ENCODE measurements around the gene SLC22A7.

Gene SLC22A7

GRCh38 chr6:43268782-43269272 lies 29.2 kb upstream of the SLC22A7 start:
- H3K27me3 Mint-ChIP-seq (ENCODE audit: low read depth), result peaks cover 55% of the 10 kb centered on the region
- no peak for TF ChIP-seq CTCF (IDR thresholded peaks at IDR 0.05; ENCODE audit: unreplicated experiment in 3 of 3)
- peaks cover 42% of the 10 kb centered on the region for H3K4me1 Mint-ChIP-seq
- H3K4me3 Mint-ChIP-seq, result peak overlapping the region; percentile 27 to 71 (median 57)
- peak overlapping the region; percentile 25 to 75 (median 57) for H3K27ac Mint-ChIP-seq
- H3K9me3 Mint-ChIP-seq, result no peaks in the 10 kb centered on the region
- no peaks in the 10 kb centered on the region for H3K36me3 Mint-ChIP-seq (ENCODE audit: low read depth)

- TF ChIP-seq CTCF (IDR thresholded peaks at IDR 0.05; ENCODE audit: unreplicated experiment in 3 of 3), result no peak
- H3K9me3 Mint-ChIP-seq, result no peaks in the 10 kb centered on the region
- peaks cover 61% of the 10 kb centered on the region for H3K27me3 Mint-ChIP-seq (ENCODE audit: low read depth)
- no peaks in the 10 kb centered on the region for H3K36me3 Mint-ChIP-seq (ENCODE audit: low read depth)
- peaks cover 42% of the 10 kb centered on the region for H3K4me1 Mint-ChIP-seq
- peak overlapping the region in 2 of 3 experiments; percentile 75 to 88 for H3K27ac Mint-ChIP-seq
- peak overlapping the region; percentile 27 to 71 (median 57) for H3K4me3 Mint-ChIP-seq
These were observed 28.6 kb upstream of the SLC22A7 start for GRCh38 chr6:43269273-43270007.

- Mint-ChIP-seq H3K27ac (peak overlapping the region in 2 of 3 experiments; percentile 35 to 88), H3K9me3 (no peaks in the 10 kb centered on the region), H3K4me1 (peaks cover 48% of the 10 kb centered on the region), H3K36me3 (ENCODE audit: low read depth) (no peaks in the 10 kb centered on the region), H3K4me3 (peak overlapping the region in 1 of 3 experiments; percentile 51), H3K27me3 (ENCODE audit: low read depth) (peaks cover 60% of the 10 kb centered on the region)
- no peak for TF ChIP-seq CTCF (IDR thresholded peaks at IDR 0.05; ENCODE audit: unreplicated experiment in 3 of 3)
These were observed 26.8 kb upstream of the SLC22A7 start for GRCh38 chr6:43271103-43271815.

GRCh38 chr6:43271944-43272343 lies 26.1 kb upstream of the SLC22A7 start:
- Mint-ChIP-seq H3K36me3 (ENCODE audit: low read depth) (no peaks in the 10 kb centered on the region), H3K27ac (no peak overlapping the region), H3K4me3 (no peak overlapping the region), H3K4me1 (peaks cover 46% of the 10 kb centered on the region), H3K27me3 (ENCODE audit: low read depth) (peaks cover 66% of the 10 kb centered on the region), H3K9me3 (no peaks in the 10 kb centered on the region)
- TF ChIP-seq CTCF (IDR thresholded peaks at IDR 0.05; ENCODE audit: unreplicated experiment in 3 of 3), result no peak

GRCh38 chr6:43273707-43274106 lies 24.4 kb upstream of the SLC22A7 start:
- Mint-ChIP-seq H3K27ac (peak overlapping the region in 1 of 3 experiments; percentile 47), H3K36me3 (ENCODE audit: low read depth) (no peaks in the 10 kb centered on the region), H3K4me1 (peaks cover 41% of the 10 kb centered on the region), H3K9me3 (no peaks in the 10 kb centered on the region), H3K27me3 (ENCODE audit: low read depth) (peaks cover 68% of the 10 kb centered on the region), H3K4me3 (peak overlapping the region; percentile 38 to 51 (median 46))
- no peak for TF ChIP-seq CTCF (IDR thresholded peaks at IDR 0.05; ENCODE audit: unreplicated experiment in 3 of 3)

Data from nephron (organoid).